Lower leg skin (tissue), 3 donors: ENCODE results near the gene COL9A3.

Experiments
- POLR2A ChIP-seq, 2 donors: fragments of 450-650 bp; IDR thresholded peaks; one replicate each; pipeline ENCODE4 v1.6.1; 2016 to 2017; ENCODE audit warnings: antibody characterized with exemption in 2 of 2, mild to moderate bottlenecking in 1 of 2, moderate library complexity in 1 of 2
- TF ChIP-seq, protein P1 (sequence below), 3 donors: fragments of 450-650 bp; IDR thresholded peaks; one replicate each; pipeline ENCODE4 v1.5.1; 2016; ENCODE audit warnings: antibody characterized with exemption in 3 of 3, mild to moderate bottlenecking in 3 of 3, moderate library complexity in 2 of 3

DNA sequence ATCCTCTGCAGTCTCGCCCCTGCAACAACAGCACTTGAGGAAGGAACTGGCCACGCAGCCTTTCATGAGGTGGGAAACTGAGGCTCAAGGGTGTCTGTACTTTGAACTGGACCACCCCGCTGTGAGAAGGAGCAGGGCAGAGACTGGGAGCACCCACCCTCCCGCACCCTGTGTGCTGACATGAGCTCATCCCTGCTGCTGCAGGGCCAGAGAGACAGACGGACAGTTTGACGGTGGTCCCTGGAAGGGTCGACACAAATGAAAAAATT lies 37.5 kb upstream of the COL9A3 start:
- TF ChIP-seq, protein P1, sequence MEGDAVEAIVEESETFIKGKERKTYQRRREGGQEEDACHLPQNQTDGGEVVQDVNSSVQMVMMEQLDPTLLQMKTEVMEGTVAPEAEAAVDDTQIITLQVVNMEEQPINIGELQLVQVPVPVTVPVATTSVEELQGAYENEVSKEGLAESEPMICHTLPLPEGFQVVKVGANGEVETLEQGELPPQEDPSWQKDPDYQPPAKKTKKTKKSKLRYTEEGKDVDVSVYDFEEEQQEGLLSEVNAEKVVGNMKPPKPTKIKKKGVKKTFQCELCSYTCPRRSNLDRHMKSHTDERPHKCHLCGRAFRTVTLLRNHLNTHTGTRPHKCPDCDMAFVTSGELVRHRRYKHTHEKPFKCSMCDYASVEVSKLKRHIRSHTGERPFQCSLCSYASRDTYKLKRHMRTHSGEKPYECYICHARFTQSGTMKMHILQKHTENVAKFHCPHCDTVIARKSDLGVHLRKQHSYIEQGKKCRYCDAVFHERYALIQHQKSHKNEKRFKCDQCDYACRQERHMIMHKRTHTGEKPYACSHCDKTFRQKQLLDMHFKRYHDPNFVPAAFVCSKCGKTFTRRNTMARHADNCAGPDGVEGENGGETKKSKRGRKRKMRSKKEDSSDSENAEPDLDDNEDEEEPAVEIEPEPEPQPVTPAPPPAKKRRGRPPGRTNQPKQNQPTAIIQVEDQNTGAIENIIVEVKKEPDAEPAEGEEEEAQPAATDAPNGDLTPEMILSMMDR (IDR thresholded peaks at IDR 0.05): no peak
- no peak for TF ChIP-seq POLR2A (IDR thresholded peaks at IDR 0.05)
